OCI-LY3 (cell line): ENCODE results near the gene AQP10.

ENCODE experiments used
- EZH2phosphoT487 ChIP-seq: fragments of 200-600 bp; shearing (Covaris generic); IDR thresholded peaks from 2 replicates; pipeline ENCODE4 v1.6.1; 2018; ENCODE audit warnings: antibody characterized with exemption, mixed run types, low read depth
- TF ChIP-seq, protein P1 (sequence below): fragments of 200-600, 300-600 bp; sonication (generic); IDR thresholded peaks from 2 replicates; pipeline ENCODE4 v1.5.1; 2014; ENCODE audit warnings: antibody characterized with exemption, low read length, low read depth

DNA sequence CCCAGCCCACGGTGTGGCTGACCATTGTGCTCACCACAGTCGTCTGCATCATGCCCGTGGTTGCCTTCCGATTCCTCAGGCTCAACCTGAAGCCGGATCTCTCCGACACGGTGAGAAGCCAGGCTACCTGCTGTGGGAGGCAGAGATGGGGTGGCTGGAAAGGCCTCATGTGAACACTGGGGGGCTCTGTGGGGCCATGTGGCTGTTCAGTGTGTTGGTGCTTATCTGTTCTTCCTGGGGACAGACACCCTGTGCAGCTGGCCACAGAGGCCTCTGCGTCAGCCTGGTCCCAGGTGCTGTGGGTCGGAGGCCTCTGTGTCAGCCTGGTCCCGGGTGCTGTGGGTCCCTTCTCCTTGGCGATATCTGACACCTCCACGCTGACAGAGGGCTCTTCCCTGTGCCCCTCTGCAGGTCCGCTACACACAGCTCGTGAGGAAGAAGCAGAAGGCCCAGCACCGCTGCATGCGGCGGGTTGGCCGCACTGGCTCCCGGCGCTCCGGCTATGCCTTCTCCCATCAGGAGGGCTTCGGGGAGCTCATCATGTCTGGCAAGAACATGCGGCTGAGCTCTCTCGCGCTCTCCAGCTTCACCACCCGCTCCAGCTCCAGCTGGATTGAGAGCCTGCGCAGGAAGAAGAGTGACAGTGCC is 27.7 kb downstream of the AQP10 start:
- TF ChIP-seq, protein P1, sequence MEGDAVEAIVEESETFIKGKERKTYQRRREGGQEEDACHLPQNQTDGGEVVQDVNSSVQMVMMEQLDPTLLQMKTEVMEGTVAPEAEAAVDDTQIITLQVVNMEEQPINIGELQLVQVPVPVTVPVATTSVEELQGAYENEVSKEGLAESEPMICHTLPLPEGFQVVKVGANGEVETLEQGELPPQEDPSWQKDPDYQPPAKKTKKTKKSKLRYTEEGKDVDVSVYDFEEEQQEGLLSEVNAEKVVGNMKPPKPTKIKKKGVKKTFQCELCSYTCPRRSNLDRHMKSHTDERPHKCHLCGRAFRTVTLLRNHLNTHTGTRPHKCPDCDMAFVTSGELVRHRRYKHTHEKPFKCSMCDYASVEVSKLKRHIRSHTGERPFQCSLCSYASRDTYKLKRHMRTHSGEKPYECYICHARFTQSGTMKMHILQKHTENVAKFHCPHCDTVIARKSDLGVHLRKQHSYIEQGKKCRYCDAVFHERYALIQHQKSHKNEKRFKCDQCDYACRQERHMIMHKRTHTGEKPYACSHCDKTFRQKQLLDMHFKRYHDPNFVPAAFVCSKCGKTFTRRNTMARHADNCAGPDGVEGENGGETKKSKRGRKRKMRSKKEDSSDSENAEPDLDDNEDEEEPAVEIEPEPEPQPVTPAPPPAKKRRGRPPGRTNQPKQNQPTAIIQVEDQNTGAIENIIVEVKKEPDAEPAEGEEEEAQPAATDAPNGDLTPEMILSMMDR = peak; percentile 35
- TF ChIP-seq EZH2phosphoT487 = no peak
